ENCODE measurements around the gene LAG3.

LAG3 gene

GRCh38 chr12:6790496-6791150 is 18.3 kb downstream of the LAG3 start:
- no peak for DNase-seq

DNA sequence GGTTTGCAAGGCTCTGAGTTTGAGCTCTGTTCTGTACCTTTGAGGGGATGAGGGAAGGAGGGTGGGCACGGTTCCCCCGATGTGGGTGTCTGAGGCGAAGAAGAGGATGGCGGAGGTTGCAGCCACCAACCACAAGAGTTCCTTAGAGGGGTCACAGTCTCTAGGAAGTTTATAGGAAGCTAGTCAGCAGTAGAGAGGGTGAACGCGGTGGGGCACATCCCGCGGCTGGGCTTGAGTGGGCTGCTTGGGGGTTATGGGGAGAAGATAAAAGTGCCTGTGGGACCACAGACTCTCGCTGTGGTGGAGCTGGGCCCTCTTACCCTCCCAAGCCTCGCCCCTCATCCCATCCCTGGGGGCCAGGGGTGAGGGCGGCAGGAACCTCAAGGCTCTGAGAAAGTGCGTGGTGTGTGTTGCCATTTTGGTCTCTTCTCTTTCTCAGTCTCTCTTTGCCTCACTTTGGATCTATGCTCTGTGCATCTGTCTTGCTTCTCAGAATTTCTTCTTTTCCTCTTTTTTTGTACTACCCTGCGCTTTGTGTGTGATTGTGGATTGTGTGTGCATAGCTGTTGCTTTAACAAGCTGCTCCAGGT is 19.7 kb downstream of the LAG3 start:
- no peak for DNase-seq

- no peak for DNase-seq
These were observed 20.3 kb downstream of the LAG3 start for GRCh38 chr12:6792522-6793201.

- DNase-seq, result no peak
These were observed 22.8 kb downstream of the LAG3 start for GRCh38 chr12:6795088-6795487.

DNA sequence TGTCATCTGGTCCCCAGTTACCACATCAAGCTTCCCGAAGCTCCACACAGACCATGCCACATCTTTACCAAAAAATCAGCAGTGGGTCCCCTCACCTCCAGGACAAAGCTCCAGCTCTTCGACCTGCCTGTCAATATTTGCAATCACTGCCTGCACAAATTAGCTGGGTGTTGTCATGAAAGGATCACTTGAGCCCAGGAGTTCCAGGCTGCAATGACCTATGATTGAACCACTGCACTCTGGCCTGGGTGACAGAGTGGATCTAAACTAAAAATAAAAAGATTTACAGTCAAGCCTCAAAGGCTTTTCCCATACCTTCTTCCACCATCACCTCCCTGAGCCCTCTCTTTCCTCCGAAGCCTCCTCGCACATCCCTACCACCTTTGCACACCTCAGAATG is 24.3 kb downstream of the LAG3 start:
- DNase-seq, result no peak

DNA sequence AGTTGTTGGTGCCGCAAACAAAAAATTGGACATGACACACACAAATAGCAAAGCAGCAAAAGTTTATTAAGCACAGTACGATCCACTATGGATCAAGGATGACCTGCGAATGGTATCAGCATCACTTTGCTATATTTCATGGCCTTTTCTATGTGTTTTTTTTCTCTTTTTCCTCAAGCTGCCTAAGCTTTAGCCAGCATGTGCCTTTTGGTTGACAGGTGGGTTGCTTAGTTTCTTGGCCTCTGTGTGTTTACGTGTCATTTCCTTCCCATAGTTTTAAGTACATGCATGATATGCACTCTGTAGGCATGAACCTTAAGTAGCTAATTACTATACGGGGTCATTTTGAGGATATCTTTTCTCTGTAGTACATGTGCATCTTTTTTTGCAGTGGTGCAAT is 26.8 kb downstream of the LAG3 start:
- DNase-seq, result no peak

- no peak for DNase-seq
These were observed 34.9 kb downstream of the LAG3 start for GRCh38 chr12:6807170-6807569.

GRCh38 chr12:6809056-6809455 is 36.7 kb downstream of the LAG3 start:
- DNase-seq, result no peak

GRCh38 chr12:6810758-6811157 is 38.4 kb downstream of the LAG3 start:
- no peak for DNase-seq

DNA sequence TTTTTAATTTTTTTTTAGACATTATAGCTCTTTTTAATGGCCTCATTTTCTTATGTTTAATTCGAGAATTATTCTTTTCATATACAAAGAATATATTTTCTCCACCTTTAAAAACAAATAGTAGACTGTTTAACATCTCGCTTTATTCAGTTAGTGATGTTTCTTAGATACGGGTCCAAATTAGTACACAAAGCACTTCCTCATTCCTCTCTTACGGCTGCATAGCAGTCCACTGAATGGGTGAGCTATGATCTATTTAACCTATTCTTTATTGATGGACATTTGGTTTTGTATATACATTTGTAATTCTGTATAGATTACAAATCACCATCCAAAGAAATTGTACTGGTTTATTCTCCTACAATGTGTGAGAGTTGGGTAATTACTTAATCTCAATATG is 41.0 kb downstream of the LAG3 start:
- no peak for DNase-seq

GRCh38 chr12:6816598-6816997 is 44.3 kb downstream of the LAG3 start:
- DNase-seq, result no peak

- DNase-seq, result no peak
These were observed 44.8 kb downstream of the LAG3 start for GRCh38 chr12:6817098-6817497.

GRCh38 chr12:6817662-6818157 is 45.4 kb downstream of the LAG3 start:
- no peak for DNase-seq

DNA sequence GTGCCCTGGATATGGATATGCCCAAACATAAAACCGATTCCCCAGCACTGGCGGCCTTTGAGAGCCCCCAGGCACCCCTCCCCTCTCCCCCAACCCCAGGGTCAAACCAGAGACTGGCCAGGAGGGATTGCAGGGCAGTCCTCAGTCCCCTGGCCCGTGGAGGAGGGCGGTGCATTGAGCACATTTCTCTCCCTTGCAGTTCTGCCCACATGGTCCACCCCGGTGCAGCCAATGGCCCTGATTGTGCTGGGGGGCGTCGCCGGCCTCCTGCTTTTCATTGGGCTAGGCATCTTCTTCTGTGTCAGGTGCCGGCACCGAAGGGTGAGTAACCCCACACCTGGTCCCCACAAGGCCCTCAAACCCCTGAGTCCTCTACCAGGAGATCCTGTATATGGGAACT is 45.9 kb downstream of the LAG3 start:
- DNase-seq, result no peak

DNA sequence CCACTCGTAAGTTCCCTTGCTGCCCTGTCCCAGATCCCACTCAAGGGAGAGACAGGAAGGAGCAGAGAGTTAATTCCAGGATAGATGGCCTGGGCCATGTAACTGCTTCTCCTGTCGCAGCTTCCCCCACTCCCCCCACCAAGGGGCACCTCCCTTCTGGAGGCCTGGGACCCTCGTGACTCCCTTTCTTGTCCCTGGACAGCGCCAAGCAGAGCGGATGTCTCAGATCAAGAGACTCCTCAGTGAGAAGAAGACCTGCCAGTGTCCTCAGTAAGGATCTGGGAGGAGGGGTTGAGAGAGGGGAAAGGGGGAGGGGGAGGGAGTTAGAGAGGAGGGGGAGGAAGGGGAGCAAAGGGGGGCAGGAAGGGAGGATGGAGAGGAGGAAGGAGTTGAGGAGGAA is 46.3 kb downstream of the LAG3 start:
- no peak for DNase-seq

GRCh38 chr12:6819106-6820030 is 47.0 kb downstream of the LAG3 start:
- DNase-seq, result no peak

GRCh38 chr12:6820166-6820565 is 47.8 kb downstream of the LAG3 start:
- no peak for DNase-seq

GRCh38 chr12:6821591-6822425 is 49.5 kb downstream of the LAG3 start, which contains the start of gene GPR162:
GPR162 (plus strand) TSS chr12:6821821; CDS start chr12:6823899, 2,078 bp downstream.
- DNase-seq, result no peak

DNA sequence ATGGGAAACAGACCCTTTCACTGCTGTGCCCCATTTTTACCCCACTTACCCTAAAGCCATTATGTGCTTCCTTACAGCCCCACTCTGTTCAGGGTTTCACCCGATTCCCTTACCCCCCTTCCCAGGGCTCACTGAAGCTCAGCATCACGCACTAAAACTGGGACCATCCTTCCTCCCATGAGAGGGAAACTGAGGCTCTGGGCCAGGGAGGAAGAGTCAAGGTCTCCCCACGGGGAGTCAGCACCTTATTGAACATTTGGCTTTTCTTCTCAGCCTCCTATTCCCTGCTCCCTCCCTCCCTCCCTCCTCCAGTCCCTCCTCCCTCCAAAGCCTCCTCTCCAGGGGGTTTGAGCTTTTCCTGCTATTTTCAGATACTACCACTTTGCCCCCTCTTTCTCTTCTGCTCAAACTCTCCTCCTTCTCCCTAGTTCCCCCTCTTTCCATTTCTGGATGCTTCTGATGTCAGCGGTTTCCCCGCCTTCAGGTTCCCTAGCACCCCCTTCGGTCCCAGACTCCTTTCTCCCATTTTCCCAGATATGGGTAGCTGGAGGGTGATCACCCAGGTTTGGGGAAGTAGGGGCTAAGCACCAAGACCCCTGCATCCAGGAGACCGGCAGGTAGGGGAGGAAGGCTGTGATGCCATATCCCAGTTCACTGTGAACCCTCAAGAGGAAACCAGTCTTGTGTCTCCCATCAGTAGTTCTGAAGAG is 50.3 kb downstream of the LAG3 start:
- DNase-seq, result no peak

DNA sequence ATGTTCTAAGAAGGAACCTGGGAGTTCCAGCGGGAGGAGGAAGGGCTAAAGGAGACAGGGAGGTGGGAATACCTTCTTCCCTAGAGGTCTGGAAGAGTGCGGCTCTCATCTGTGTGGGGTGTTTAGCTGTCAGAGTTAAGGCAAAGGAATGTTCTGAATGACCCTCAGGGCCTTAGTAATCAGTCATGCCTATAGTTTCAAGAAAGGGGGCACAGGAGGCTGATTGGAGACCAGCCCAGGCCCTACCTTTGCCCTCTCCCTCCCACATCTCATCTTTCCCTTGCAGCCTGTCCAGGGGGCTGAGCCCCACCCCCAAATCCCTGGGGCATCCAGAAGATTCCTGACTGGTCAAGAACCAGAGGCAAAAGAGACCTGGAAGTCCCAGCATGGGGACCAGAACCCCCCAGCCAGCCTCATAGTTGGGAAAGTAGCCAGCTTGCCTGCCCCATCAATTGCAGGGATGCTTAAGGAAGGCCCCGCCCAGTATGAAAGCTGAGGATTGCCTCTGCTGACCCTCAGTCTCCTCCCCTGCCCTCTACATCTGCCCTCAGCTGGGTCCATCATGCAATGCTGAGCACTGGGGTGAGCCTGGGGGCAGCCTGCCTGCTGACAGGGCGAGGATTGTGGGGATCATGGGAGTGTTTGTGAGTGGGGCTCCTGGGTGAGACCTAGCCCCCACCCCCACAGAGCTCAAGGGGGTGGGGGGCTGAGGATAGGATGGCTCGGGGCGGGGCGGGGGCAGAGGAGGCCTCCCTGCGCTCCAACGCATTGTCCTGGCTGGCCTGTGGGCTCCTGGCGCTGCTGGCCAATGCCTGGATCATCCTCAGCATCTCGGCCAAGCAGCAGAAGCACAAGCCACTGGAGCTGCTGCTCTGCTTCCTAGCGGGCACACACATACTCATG is 51.1 kb downstream of the LAG3 start:
- no peak for DNase-seq

Measured in effector CD8-positive, alpha-beta T cell (primary cell).